Fibroblast of villous mesenchyme (primary cell): ENCODE measurements around the gene TMCO2. TPM values are rescaled to one million over a fixed set of nuclear protein-coding genes. Genes with fewer than 3 reads are reported as not detected.

ENCODE experiments used
- DNase-seq: peaks from one replicate; pipeline ENCODE4 v3.0.0-alpha.2; 2010; ENCODE audit warnings: low read depth
- H3K4me3 ChIP-seq: 2 replicates; pipeline ENCODE4 v1.5.1; 2011; ENCODE audit warnings: low read depth, mild to moderate bottlenecking, low read length
- CTCF ChIP-seq: IDR thresholded peaks from 2 replicates; pipeline ENCODE4 v1.5.1; 2012; ENCODE audit warnings: low read depth, mild to moderate bottlenecking, low read length; ENCODE audit not compliant: insufficient read depth
- total RNA-seq: library from RNA; depleted of rRNA; stranded (reverse); fragments of >200 nt; gene quantifications from 2 replicates; pipeline ENCODE4 v1.2.3, GENCODE V29; 2012

The TMCO2 gene
- total RNA-seq, 1 donor, result not detected

GRCh38 chr1:40265919-40266318 lies 18.2 kb downstream of the TMCO2 start:
- no peak overlapping the region for H3K4me3 ChIP-seq
- no peak for TF ChIP-seq CTCF
- DNase-seq, result no peak

GRCh38 chr1:40266786-40267535 lies 19.2 kb downstream of the TMCO2 start:
- no peak for DNase-seq
- TF ChIP-seq CTCF, result no peak
- H3K4me3 ChIP-seq, result no peak overlapping the region

GRCh38 chr1:40267767-40268187 lies 20.0 kb downstream of the TMCO2 start:
- no peak for TF ChIP-seq CTCF
- DNase-seq, result peak; percentile 65
- H3K4me3 ChIP-seq, result no peak overlapping the region

- DNase-seq, result no peak
- no peak overlapping the region for H3K4me3 ChIP-seq
- TF ChIP-seq CTCF, result no peak
Measured at GRCh38 chr1:40268211-40268610, 20.5 kb downstream of the TMCO2 start.

- no peak overlapping the region for H3K4me3 ChIP-seq
- DNase-seq, result peak; percentile 54
- no peak for TF ChIP-seq CTCF
Measured at GRCh38 chr1:40270152-40270834, 22.6 kb downstream of the TMCO2 start.

GRCh38 chr1:40272653-40273213 lies 25.0 kb downstream of the TMCO2 start:
- no peak for TF ChIP-seq CTCF
- DNase-seq, result no peak
- no peak overlapping the region for H3K4me3 ChIP-seq
